NB4 (cell line): ENCODE measurements around the gene INO80D.

Source experiments
- MYC ChIP-seq: IDR thresholded peaks from 2 replicates; pipeline ENCODE4 v1.6.1; 2011; ENCODE audit warnings: low read depth, low read length
- POLR2A ChIP-seq: IDR thresholded peaks from 2 replicates; pipeline ENCODE4 v1.6.1; 2011; ENCODE audit warnings: mild to moderate bottlenecking; ENCODE audit not compliant: insufficient read length; ENCODE audit errors: extremely low read depth
- TF ChIP-seq, protein P1 (sequence below): IDR thresholded peaks from one replicate; pipeline ENCODE4 v1.5.1; 2012; ENCODE audit warnings: low read depth, low read length
- TF ChIP-seq, protein P2 (sequence below): IDR thresholded peaks from 2 replicates; pipeline ENCODE4 v1.6.1; 2011; ENCODE audit warnings: low read depth, low read length

DNA sequence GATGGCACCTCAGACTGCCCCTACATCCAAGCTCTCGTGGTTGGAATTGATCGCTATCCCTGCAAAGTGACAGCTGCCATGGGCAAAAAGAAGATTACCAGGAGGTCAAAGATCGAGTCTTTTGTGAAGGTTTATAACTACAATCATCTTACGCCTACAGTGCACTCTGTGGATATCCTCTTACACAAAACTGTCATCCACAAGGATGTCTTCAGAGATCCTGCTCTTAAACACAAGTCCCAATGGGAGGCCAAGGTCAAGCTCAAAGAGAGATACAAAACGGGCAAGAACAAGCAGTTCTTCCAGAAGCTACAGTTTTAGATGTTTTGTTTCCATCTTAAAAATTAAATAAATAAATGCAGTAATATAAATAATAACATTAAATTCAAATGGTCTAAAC is 45.4 kb downstream of the INO80D start:
- TF ChIP-seq, protein P1, sequence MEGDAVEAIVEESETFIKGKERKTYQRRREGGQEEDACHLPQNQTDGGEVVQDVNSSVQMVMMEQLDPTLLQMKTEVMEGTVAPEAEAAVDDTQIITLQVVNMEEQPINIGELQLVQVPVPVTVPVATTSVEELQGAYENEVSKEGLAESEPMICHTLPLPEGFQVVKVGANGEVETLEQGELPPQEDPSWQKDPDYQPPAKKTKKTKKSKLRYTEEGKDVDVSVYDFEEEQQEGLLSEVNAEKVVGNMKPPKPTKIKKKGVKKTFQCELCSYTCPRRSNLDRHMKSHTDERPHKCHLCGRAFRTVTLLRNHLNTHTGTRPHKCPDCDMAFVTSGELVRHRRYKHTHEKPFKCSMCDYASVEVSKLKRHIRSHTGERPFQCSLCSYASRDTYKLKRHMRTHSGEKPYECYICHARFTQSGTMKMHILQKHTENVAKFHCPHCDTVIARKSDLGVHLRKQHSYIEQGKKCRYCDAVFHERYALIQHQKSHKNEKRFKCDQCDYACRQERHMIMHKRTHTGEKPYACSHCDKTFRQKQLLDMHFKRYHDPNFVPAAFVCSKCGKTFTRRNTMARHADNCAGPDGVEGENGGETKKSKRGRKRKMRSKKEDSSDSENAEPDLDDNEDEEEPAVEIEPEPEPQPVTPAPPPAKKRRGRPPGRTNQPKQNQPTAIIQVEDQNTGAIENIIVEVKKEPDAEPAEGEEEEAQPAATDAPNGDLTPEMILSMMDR = no peak
- TF ChIP-seq POLR2A (no peak), MYC (no peak)
- TF ChIP-seq, protein P2, sequence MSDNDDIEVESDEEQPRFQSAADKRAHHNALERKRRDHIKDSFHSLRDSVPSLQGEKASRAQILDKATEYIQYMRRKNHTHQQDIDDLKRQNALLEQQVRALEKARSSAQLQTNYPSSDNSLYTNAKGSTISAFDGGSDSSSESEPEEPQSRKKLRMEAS = no peak
